CD4-positive, alpha-beta memory T cell (primary cell): Measurements from ENCODE around the gene LHX1. TPM values are rescaled to one million over a fixed set of nuclear protein-coding genes. Genes with fewer than 3 reads are reported as not detected.

Experiments used
- CTCF ChIA-PET: fragments of 350-600 bp; sonication (Branson Sonifier 250); formaldehyde crosslinking; loops from one replicate; lab custom pipeline; 2021; ENCODE audit warnings: inconsistent platforms; ENCODE audit not compliant: partially characterized antibody; lab: Charles Lee
- POLR2A ChIA-PET: fragments of 350-600 bp; sonication (Branson Sonifier 250); formaldehyde crosslinking; loops from one replicate; lab custom pipeline; 2021; ENCODE audit not compliant: partially characterized antibody; lab: Charles Lee
- DNase-seq, 5 donors: peaks; one replicate each; pipeline versions ENCODE4 v3.0.0 to v3.0.0-alpha.2; 2020 to 2022; ENCODE audit warnings: mixed read lengths in 1 of 5
- H3K27ac ChIP-seq: one replicate; pipeline ENCODE4 v1.7.0; 2013; ENCODE audit warnings: low read depth, low read length
- H3K27me3 ChIP-seq: 2 replicates; pipeline ENCODE4 v1.7.0; 2013; ENCODE audit warnings: mild to moderate bottlenecking, low read length, moderate library complexity; ENCODE audit not compliant: insufficient read depth
- H3K36me3 ChIP-seq: 2 replicates; pipeline ENCODE4 v1.7.0; 2013; ENCODE audit warnings: mild to moderate bottlenecking, low read length, moderate library complexity; ENCODE audit not compliant: insufficient read depth
- H3K4me1 ChIP-seq: 2 replicates; pipeline ENCODE4 v1.7.0; 2013; ENCODE audit warnings: mild to moderate bottlenecking, low read length, moderate library complexity; ENCODE audit not compliant: insufficient read depth
- H3K4me3 ChIP-seq, 2 donors: one replicate each; pipeline ENCODE4 v1.7.0; 2013; ENCODE audit warnings: low read length in 2 of 2, mild to moderate bottlenecking in 1 of 2
- H3K9me3 ChIP-seq, 2 donors: one replicate each; pipeline ENCODE4 v1.7.0; 2013; ENCODE audit warnings: low read length in 2 of 2, control low read depth in 1 of 2; ENCODE audit not compliant: control insufficient read depth in 1 of 2
- H3K27ac Mint-ChIP-seq, 7 donors: one replicate each; pipeline ENCODE4 v1.8.0; 2020 to 2021; ENCODE audit warnings: mixed read lengths in 7 of 7, mild to moderate bottlenecking in 6 of 7, inconsistent platforms in 3 of 7, moderate library complexity in 3 of 7
- H3K27me3 Mint-ChIP-seq, 2 donors: one replicate each; pipeline ENCODE4 v1.8.0; 2020 to 2021; ENCODE audit warnings: mixed read lengths in 2 of 2
- H3K36me3 Mint-ChIP-seq, 2 donors: one replicate each; pipeline ENCODE4 v1.8.0; 2020 to 2021; ENCODE audit warnings: mixed read lengths in 2 of 2, inconsistent platforms in 1 of 2, mild to moderate bottlenecking in 1 of 2
- H3K4me1 Mint-ChIP-seq, 4 donors: one replicate each; pipeline ENCODE4 v1.8.0; 2020 to 2021; ENCODE audit warnings: mixed read lengths in 4 of 4, mild to moderate bottlenecking in 1 of 4
- H3K4me3 Mint-ChIP-seq, 8 donors: one replicate each; pipeline ENCODE4 v1.8.0; 2020 to 2021; ENCODE audit warnings: mixed read lengths in 8 of 8, mild to moderate bottlenecking in 7 of 8, moderate library complexity in 6 of 8, inconsistent platforms in 3 of 8
- H3K9me3 Mint-ChIP-seq, 8 donors: one replicate each; pipeline ENCODE4 v1.8.0; 2020 to 2021; ENCODE audit warnings: mixed read lengths in 8 of 8, mild to moderate bottlenecking in 5 of 8, inconsistent platforms in 3 of 8, moderate library complexity in 1 of 8
- intact Hi-C: fragments of 100-400 bp; cut with micrococcal nuclease; formaldehyde crosslinking; loops from one replicate; pipeline ENCODE4 v1.15.1; 2023
- polyA plus RNA-seq, 2 donors: library from polyadenylated mRNA; unstranded; fragments of 300-500 nt; fragmentation: Illumina TruSeq; gene quantifications; one replicate each; pipeline ENCODE4 v1.2.3, GENCODE V29; 2021
- total RNA-seq, 2 experiments: library from RNA; stranded (reverse); gene quantifications; one replicate each; pipeline ENCODE4 v1.2.3, GENCODE V29; 2021

LHX1 gene
- total and polyA plus RNA-seq, 4 experiments from 2014 or later: not detected

- peaks cover 31 to 34% of the 10 kb centered on the region in 2 donors for H3K27me3 Mint-ChIP-seq
- peak overlapping the region; percentile 87 to 98 (median 97) for H3K4me3 Mint-ChIP-seq
- intact Hi-C loops: loop anchor here (2.0 to 10.0 kb wide), 2 partner anchors 225 to 343 kb away; partner anchors contain the start of gene MRM1
- Histone ChIP-seq H3K27me3 (peaks cover 42% of the 10 kb centered on the region), H3K27ac (peak overlapping the region; percentile 86), H3K9me3 (no peaks in the 10 kb centered on the region), H3K4me1 (peaks cover 49% of the 10 kb centered on the region), H3K36me3 (peaks cover 15% of the 10 kb centered on the region), H3K4me3 (peak overlapping the region; percentile 68 to 89)
- H3K27ac Mint-ChIP-seq: peak overlapping the region; percentile 85 to 98 (median 96)
- DNase-seq: no peak
- H3K9me3 Mint-ChIP-seq: peaks cover 0 to 12% (median 0%) of the 10 kb centered on the region in 8 donors
- POLR2A ChIA-PET: interaction anchor here (0.9 to 2.1 kb wide), 7 partner anchors 9 to 410 kb away, joined by 3 to 17 read pairs (median 8); partner anchors contain the start of gene LHX1
- H3K36me3 Mint-ChIP-seq: peaks cover 23 to 35% of the 10 kb centered on the region in 2 donors
- peaks cover 33 to 68% (median 47%) of the 10 kb centered on the region in 4 donors for H3K4me1 Mint-ChIP-seq
- CTCF ChIA-PET: interaction anchor here (0.6 to 1.6 kb wide), 3 partner anchors 11 to 100 kb away, joined by 4 read pairs; partner anchors contain the start of gene LHX1
Observed at GRCh38 chr17:36947922-36948716, 10.8 kb downstream of the LHX1 start.

GRCh38 chr17:36948717-36949460, 11.6 kb downstream of the LHX1 start, which contains the start of gene AATF:
AATF (plus strand) TSS chr17:36948954; CDS start chr17:36949126, 172 bp downstream.
- Mint-ChIP-seq H3K9me3 (peaks cover 0 to 5% (median 0%) of the 10 kb centered on the region in 8 donors), H3K27me3 (peaks cover 24 to 27% of the 10 kb centered on the region in 2 donors), H3K4me1 (peaks cover 31 to 63% (median 46%) of the 10 kb centered on the region in 4 donors), H3K36me3 (peaks cover 30 to 42% of the 10 kb centered on the region in 2 donors), H3K27ac (peak within 1 kb of the TSS; percentile 85 to 98 (median 96)), H3K4me3 (peak within 1 kb of the TSS; percentile 87 to 98 (median 97))
- Histone ChIP-seq H3K36me3 (peaks cover 22% of the 10 kb centered on the region), H3K4me1 (peaks cover 47% of the 10 kb centered on the region), H3K4me3 (peak within 1 kb of the TSS; percentile 68 to 89), H3K9me3 (no peaks in the 10 kb centered on the region), H3K27me3 (peaks cover 35% of the 10 kb centered on the region), H3K27ac (peak within 1 kb of the TSS; percentile 86)
- ChIA-PET POLR2A (interaction anchor here (0.7 to 2.1 kb wide), 13 partner anchors 10 to 607 kb away, joined by 3 to 17 read pairs (median 4); partner anchors contain the start of gene LHX1), CTCF (interaction anchor here (0.6 to 1.6 kb wide), 3 partner anchors 11 to 99 kb away, joined by 4 read pairs; partner anchors contain the start of gene LHX1)
- peak; percentile 94 to 97 (median 96) for DNase-seq
- intact Hi-C loops: loop anchor here (2.0 to 10.0 kb wide), 2 partner anchors 226 to 344 kb away; partner anchors contain the start of gene MRM1

- intact Hi-C loops: loop anchor here (2.0 to 10.0 kb wide), 2 partner anchors 227 to 345 kb away; partner anchors contain the start of gene MRM1
- Histone ChIP-seq H3K4me1 (peaks cover 47% of the 10 kb centered on the region), H3K4me3 (peak overlapping the region; percentile 68 to 89), H3K27me3 (peaks cover 31% of the 10 kb centered on the region), H3K9me3 (no peaks in the 10 kb centered on the region), H3K27ac (peak overlapping the region; percentile 86), H3K36me3 (peaks cover 28% of the 10 kb centered on the region)
- H3K4me1 Mint-ChIP-seq: peaks cover 35 to 67% (median 49%) of the 10 kb centered on the region in 4 donors
- H3K4me3 Mint-ChIP-seq: peak overlapping the region; percentile 87 to 98 (median 97)
- H3K36me3 Mint-ChIP-seq: peaks cover 36 to 48% of the 10 kb centered on the region in 2 donors
- CTCF ChIA-PET: interaction anchor here (1.4 to 1.6 kb wide), 2 partner anchors 12 to 98 kb away, joined by 4 read pairs; partner anchors contain the start of gene LHX1
- POLR2A ChIA-PET: interaction anchor here (0.7 to 2.1 kb wide), 13 partner anchors 10 to 606 kb away, joined by 3 to 17 read pairs (median 4); partner anchors contain the start of gene LHX1
- peak overlapping the region; percentile 85 to 98 (median 96) for H3K27ac Mint-ChIP-seq
- peaks cover 0 to 4% (median 0%) of the 10 kb centered on the region in 8 donors for H3K9me3 Mint-ChIP-seq
- no peak for DNase-seq
- peaks cover 22 to 25% of the 10 kb centered on the region in 2 donors for H3K27me3 Mint-ChIP-seq
Observed at GRCh38 chr17:36949461-36949927, 12.2 kb downstream of the LHX1 start.

- Mint-ChIP-seq H3K9me3 (peaks cover 0 to 4% (median 0%) of the 10 kb centered on the region in 8 donors), H3K4me3 (peak overlapping the region; percentile 87 to 98 (median 97)), H3K27me3 (peaks cover 18 to 20% of the 10 kb centered on the region in 2 donors), H3K4me1 (peaks cover 37 to 69% (median 53%) of the 10 kb centered on the region in 4 donors), H3K36me3 (peaks cover 41 to 52% of the 10 kb centered on the region in 2 donors), H3K27ac (peak overlapping the region in 5 of 7 donors; percentile 85 to 98 (median 96))
- Histone ChIP-seq H3K36me3 (peaks cover 32% of the 10 kb centered on the region), H3K9me3 (no peaks in the 10 kb centered on the region), H3K4me1 (peaks cover 47% of the 10 kb centered on the region), H3K4me3 (peak overlapping the region; percentile 68 to 89), H3K27ac (peak overlapping the region; percentile 86), H3K27me3 (peaks cover 26% of the 10 kb centered on the region)
- DNase-seq: no peak
- CTCF ChIA-PET: interaction anchor here (1.6 kb wide), 1 partner anchor 98 kb away, joined by 4 read pairs; no protein-coding TSS in a partner anchor
- intact Hi-C loops: no loop called here
- POLR2A ChIA-PET: interaction anchor here (1.1 to 2.0 kb wide), 4 partner anchors 11 to 22 kb away, joined by 4 to 17 read pairs (median 8); partner anchors contain the start of gene LHX1
Observed at GRCh38 chr17:36950027-36950426, 12.8 kb downstream of the LHX1 start.

GRCh38 chr17:36951084-36951789, 14.0 kb downstream of the LHX1 start:
- H3K27me3 ChIP-seq: peaks cover 14% of the 10 kb centered on the region
- H3K4me1 ChIP-seq: peaks cover 47% of the 10 kb centered on the region
- peaks cover 10 to 12% of the 10 kb centered on the region in 2 donors for H3K27me3 Mint-ChIP-seq
- peak overlapping the region in 1 of 7 donors; percentile 57 for H3K27ac Mint-ChIP-seq
- H3K4me1 Mint-ChIP-seq: peaks cover 39 to 69% (median 54%) of the 10 kb centered on the region in 4 donors
- ChIA-PET POLR2A (no interaction called here), CTCF (no interaction called here)
- peaks cover 0 to 4% (median 0%) of the 10 kb centered on the region in 8 donors for H3K9me3 Mint-ChIP-seq
- H3K4me3 Mint-ChIP-seq: peak overlapping the region; percentile 14 to 98 (median 44)
- H3K9me3 ChIP-seq: no peaks in the 10 kb centered on the region
- H3K36me3 Mint-ChIP-seq: peaks cover 53 to 62% of the 10 kb centered on the region in 2 donors
- DNase-seq: no peak
- H3K27ac ChIP-seq: no peak overlapping the region
- H3K36me3 ChIP-seq: peaks cover 42% of the 10 kb centered on the region
- intact Hi-C loops: no loop called here
- no peak overlapping the region for H3K4me3 ChIP-seq

- intact Hi-C loops: no loop called here
- CTCF ChIA-PET: no interaction called here
- Histone ChIP-seq H3K36me3 (no peaks in the 10 kb centered on the region), H3K4me1 (peaks cover 42% of the 10 kb centered on the region), H3K27ac (no peak overlapping the region), H3K27me3 (no peaks in the 10 kb centered on the region), H3K4me3 (no peak overlapping the region), H3K9me3 (no peaks in the 10 kb centered on the region)
- no peak for DNase-seq
- Mint-ChIP-seq H3K4me1 (peaks cover 47 to 80% (median 64%) of the 10 kb centered on the region in 4 donors), H3K9me3 (no peaks in the 10 kb centered on the region), H3K27me3 (no peaks in the 10 kb centered on the region), H3K36me3 (peaks cover 32 to 44% of the 10 kb centered on the region in 2 donors), H3K27ac (no peak overlapping the region), H3K4me3 (no peak overlapping the region)
- POLR2A ChIA-PET: interaction anchor here (0.6 to 2.2 kb wide), 2 partner anchors 8 to 22 kb away, joined by 3 to 4 read pairs; no protein-coding TSS in a partner anchor
Observed at GRCh38 chr17:36971508-36971907, 34.2 kb downstream of the LHX1 start.
